ENCODE data around the gene FOXL2. TPM values are rescaled to one million over a fixed set of nuclear protein-coding genes. Genes with fewer than 3 reads are reported as not detected.

The FOXL2 gene
- total and polyA plus RNA-seq, 9 of the 15 experiments (the other 6 are each of a cell fraction or from before 2014, with no cell fraction given): 0.27 to 22.1 (median 3.2) TPM

DNA sequence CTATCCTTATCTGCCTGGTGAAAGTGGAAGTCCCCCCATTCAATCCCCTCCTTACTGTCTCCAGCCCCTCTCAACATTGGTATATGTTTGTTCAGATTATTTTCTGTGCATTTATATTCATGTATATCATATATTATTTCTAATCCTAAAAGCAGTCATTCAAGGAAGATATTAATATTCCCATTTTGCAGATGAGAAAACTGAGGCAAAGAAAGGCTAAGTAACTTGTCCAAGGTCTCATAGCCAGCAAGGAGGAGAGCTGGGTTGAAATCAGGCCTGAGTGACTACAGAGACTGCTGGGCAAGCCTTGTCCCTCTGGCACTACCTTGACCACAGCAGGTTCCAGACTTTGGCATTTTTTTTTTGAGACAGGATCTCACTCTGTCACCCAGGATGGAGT lies 29.1 kb upstream of the FOXL2 start:
- Histone ChIP-seq H3K27ac (ENCODE audit: extremely low read depth, low read depth, low read length) (no peak overlapping the region), H3K36me3 (ENCODE audit: control insufficient read depth, insufficient read depth, low read length) (no peaks in the 10 kb centered on the region), H3K27me3 (ENCODE audit: control insufficient read depth in 2 of 2, insufficient read depth in 2 of 2, low read length in 2 of 2) (no peaks in the 10 kb centered on the region), H3K9me1 (ENCODE audit: control insufficient read depth, insufficient read depth, low read length) (no peaks in the 10 kb centered on the region), H3K9me3 (replicated peaks; ENCODE audit: control insufficient read depth, insufficient read depth, low read depth, low read length) (no peaks in the 10 kb centered on the region), H3K79me2 (ENCODE audit: control insufficient read depth, insufficient read depth, low read length) (no peaks in the 10 kb centered on the region), H3K4me1 (replicated peaks in 1 of 2; ENCODE audit: control insufficient read depth in 2 of 2, insufficient read depth in 2 of 2, low read length in 2 of 2) (no peaks in the 10 kb centered on the region; a peak in 2 of 5 replicates), H3K4me2 (ENCODE audit: insufficient read depth, low read length) (no peak overlapping the region), H2AFZ (ENCODE audit: low read depth, low read length) (no peak overlapping the region), H4K20me1 (replicated peaks; ENCODE audit: control insufficient read depth, insufficient read depth, low read length) (no peaks in the 10 kb centered on the region), H3K4me3 (no peak overlapping the region), H3K9ac (ENCODE audit: insufficient read depth in 1 of 2, low read depth in 2 of 2, low read length in 2 of 2) (no peak overlapping the region)
- DNase-seq (ENCODE audit: extremely low read depth in 1 of 4, low spot score in 3 of 4) (no peak), ATAC-seq (no peak), FAIRE-seq (no peak)
- ChIA-PET POLR2A (interaction anchor here (0.7 to 1.2 kb wide), 2 partner anchors 11 to 348 kb away, joined by 3 read pairs; no protein-coding TSS in a partner anchor), CTCF (ENCODE audit: low intra/inter-chr PET ratio) (no interaction called here)
- in situ Hi-C loops (cut with MboI): no loop called here
- TF ChIP-seq, protein P1, sequence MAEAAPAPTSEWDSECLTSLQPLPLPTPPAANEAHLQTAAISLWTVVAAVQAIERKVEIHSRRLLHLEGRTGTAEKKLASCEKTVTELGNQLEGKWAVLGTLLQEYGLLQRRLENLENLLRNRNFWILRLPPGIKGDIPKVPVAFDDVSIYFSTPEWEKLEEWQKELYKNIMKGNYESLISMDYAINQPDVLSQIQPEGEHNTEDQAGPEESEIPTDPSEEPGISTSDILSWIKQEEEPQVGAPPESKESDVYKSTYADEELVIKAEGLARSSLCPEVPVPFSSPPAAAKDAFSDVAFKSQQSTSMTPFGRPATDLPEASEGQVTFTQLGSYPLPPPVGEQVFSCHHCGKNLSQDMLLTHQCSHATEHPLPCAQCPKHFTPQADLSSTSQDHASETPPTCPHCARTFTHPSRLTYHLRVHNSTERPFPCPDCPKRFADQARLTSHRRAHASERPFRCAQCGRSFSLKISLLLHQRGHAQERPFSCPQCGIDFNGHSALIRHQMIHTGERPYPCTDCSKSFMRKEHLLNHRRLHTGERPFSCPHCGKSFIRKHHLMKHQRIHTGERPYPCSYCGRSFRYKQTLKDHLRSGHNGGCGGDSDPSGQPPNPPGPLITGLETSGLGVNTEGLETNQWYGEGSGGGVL (CRISPR knock-in tag; IDR thresholded peaks at IDR 0.05): no peak
- TF ChIP-seq BCOR (IDR thresholded peaks at IDR 0.05) (peak; percentile 78; the same call in 1 of the 2 replicates), HDAC2 (IDR thresholded peaks at IDR 0.05) (0 out of 2 replicates have a peak, but pooled peaks have one; percentile 21), ADNP (tag; IDR thresholded peaks at IDR 0.05) (peak; percentile 68; the same call in 1 of the 2 replicates), KDM1A (IDR thresholded peaks at IDR 0.05) (0 out of 4 replicates have a peak, but pooled peaks of 1 of the 2 experiments have one; percentile 10), RBM39 (optimal IDR thresholded peaks at IDR 0.05; ENCODE audit: low read depth, low read length) (no peak), RBM25 (IDR thresholded peaks at IDR 0.05; ENCODE audit: low read depth, low read length, severe bottlenecking) (peak; percentile 79), ELF2 (CRISPR knock-in tag; IDR thresholded peaks at IDR 0.05) (no peak)
- no TSS peak for BruUV-seq (replicated peaks)
- intact Hi-C loops (cut with micrococcal nuclease): no loop called here
